ENCODE measurements around the gene TMEM214.

The TMEM214 gene

GRCh38 chr2:27009083-27009482, 23.7 kb upstream of the TMEM214 start:
- DNase-seq: no peak

- DNase-seq: no peak
Observed at GRCh38 chr2:27009716-27010115, 23.0 kb upstream of the TMEM214 start.

GRCh38 chr2:27010139-27010538, 22.6 kb upstream of the TMEM214 start:
- DNase-seq: no peak

GRCh38 chr2:27013738-27014137, 19.0 kb upstream of the TMEM214 start:
- DNase-seq: no peak

DNA sequence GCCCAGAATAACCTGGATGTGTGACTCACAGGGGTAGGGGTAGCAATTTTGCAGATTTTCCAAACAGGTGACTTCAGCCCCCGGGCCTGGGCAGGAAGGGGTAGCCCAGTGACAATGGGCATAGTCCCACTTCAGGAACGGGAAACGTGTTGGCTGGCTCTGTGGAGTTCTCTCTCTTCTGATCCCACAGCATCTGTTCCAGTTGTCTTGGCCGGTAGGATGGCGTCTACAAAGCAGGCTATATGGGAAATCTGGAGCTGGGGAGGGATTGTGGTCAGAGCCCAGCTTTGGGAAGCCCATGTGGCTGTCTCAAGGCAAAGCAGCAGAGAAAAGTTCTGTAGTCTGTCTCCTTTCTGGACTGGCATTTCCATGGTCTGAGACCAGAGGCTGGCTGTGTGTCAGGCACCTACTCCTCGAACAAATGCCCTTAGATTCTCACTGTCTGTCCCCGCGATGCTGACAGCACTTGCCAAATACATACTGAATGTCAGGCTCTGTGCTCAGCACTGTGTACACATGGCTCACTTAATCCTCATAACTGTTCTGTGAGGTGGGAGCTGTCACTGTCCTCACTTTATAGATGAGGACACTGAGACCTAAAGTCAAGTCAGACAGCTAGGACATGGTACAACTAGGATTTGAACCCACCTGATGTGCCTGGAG, 17.9 kb upstream of the TMEM214 start:
- DNase-seq: peak in 7 of 56 donors; percentile 9 to 29 (median 16)

DNA sequence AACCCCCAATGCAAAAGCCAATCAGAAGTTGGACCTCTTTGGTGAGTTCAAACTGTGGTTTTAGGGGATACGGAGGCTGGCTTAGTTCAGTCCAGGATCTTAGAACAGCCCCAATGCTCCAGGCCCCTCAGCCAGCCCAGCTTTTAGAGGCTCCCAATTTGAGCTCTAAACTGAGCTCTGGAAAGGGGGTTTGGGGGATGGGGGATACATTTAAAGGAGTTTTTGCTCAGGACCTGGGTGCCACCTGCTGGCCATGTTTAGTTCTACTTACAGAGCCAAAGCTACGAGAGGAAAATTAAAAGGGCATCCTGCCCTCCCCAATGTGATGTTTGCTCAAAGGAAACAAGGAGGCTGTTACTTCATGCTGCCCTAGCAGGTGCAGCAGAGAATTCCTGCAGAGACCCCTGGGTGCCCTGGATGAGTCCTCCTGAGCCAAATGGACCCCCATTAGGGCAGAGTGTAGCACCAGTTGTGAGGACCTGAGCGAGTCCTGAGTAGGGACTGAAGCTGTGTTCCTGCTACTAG, 15.9 kb upstream of the TMEM214 start:
- DNase-seq: peak in 32 of 56 donors; percentile 6 to 73 (median 30)

DNA sequence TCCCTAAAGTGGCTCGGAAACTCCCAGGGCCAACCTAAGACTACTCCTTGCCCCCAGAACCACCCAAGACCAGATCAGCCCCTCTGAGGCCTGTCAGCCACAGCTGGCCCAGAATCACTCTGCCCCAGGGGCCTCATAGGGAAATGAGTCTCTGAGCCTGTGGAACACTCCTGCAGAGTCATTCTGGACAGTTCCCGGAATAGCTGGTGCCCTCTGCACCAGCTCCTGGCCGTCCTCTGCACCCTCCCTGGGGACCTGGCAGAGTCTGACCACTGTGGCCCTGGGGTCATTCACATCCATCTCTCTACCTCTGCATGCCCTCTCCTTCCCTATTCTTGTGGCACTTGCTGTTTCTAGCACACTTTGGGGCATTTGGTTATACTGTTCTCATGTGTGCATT, 14.6 kb upstream of the TMEM214 start:
- no peak for DNase-seq

DNA sequence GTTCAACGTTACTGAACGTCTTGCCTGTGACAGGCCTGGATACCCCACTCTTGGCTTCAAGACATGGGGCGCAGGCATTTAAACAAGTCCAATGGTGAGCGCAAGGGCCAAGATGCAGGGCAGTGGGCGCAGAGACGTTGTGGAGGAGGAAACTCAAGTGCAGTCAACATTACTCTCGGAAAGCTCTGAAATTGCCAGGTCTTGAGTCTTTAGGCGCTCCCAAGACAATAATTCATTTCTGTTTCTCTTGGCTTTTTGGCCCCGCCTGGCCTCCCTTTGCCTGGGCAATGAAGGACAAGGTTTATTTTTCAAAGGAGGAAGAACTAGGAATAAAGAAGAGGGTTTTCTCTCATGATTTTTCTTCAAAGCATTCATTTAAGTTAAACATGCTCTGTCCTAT, 13.3 kb upstream of the TMEM214 start:
- no peak for DNase-seq

DNA sequence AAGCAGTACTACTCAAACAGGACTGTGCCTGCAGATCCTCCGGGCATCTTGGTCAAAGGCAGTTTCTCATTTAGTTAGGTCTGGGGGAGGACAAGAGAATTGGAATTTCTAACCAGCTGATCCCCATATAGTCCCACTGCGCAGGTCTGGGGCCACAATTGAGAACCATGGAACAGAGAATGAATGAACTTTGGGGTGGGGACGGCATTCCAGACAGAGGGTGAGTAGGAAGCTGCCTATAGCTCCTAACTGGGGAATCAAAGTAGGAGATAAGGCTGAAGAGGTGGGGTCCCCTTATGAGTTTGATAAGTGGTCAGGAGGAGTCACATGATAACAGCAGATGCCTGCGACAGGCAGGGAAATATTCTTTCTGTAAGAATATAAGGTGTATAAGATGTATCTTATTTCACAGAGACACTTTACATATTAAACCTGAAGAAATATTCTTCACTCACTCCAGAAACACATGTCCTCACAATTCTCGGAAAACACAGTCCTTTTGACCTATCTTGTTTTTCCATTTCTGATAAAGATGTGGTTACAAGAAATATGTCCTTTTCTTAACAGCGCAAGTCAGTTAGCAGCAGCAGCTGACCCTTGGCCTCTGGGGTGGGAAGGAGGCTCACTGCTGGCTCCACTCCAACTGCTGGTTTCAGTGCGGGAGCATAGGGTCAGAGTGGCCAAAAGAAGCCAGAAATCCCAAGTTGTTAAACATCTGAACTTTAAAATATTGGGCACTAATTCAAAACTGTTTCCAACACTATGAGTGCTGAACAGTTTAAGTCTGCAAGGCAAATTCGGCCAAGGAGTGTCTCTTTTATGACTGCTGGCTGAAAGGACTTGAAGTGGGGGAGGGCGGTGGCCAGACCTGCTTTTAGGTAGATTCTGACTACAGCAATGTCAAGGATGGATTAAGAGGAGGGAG, 12.6 kb upstream of the TMEM214 start:
- DNase-seq: no peak

DNA sequence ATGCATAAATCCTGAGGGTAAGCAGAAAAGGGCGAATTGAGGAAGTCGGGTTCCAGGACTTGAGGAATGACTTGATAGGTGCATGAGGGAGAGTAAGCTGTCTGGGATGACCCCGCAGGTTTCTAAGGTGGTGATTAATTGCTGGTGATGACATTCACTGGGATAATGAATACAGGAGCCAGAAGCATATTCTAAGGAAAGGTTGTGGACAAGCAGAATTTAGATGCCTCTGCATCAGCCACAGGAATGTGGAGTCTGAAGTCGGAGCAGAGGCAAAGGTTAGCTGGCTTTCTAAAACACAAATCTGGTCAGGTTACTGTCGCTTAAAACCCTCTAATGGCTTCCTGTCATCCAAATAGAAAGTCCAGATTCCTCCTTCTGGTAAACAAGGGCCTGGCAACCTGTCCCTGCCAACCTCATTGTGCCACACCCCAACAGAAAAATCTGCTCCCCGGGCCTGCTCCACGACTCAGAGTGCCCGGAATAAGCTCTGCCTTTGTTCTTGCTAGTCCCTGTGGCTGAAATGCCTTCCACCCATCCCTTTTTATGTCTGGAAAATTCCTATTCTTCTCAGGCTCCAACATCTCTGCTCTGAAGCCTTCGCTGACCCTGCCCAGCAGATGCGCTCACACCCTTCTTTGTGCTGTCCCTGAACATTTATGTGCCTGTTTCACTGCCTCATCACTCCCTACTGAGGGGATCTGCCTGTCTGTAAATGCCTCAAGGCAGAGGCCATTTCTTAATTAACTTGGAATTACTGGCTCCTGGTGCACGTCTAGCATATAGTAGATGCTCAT, 11.3 kb upstream of the TMEM214 start:
- no peak for DNase-seq

GRCh38 chr2:27023740-27024139, 9.0 kb upstream of the TMEM214 start:
- DNase-seq: no peak

DNA sequence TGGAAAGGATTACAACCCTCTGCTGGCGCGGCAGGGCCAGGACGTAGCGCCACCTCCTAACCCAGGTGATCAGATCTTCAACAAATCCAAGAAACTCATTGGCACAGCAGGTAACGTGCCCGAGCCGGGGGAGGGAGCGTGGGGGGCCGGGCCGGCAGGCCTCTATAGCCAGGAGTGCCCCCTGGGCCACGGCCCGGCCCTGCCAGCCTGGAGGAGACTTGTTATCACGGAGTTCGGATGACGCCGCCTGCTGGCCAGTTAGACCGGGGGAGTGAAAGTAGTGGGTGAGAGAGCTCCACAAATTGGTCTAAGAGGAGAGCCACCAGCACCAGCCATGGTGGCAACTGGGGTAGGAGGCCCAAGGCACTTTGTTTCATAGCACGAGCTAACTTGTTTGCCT, 8.6 kb upstream of the TMEM214 start:
- DNase-seq: no peak

DNA sequence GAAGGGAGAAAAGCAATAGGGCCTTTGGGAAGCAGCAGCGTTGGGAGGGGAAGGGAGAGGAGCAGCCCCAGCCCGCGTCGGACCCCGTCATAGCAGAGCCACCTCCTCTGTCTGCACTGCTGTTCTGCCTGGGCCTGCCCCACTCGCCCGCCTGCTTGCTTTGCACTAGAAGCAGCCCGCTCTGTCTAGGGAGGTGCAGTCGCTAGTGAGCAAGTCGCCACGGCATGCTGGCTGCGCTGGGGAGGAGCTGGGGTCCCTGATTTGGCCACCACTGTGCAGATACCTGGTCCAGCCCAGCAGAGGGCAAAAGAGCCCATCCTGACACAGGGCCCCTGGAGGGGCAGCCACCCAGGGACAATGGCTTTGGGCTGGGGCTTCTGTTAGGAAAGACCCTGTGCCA, 8.0 kb upstream of the TMEM214 start:
- no peak for DNase-seq

- DNase-seq: no peak
Observed at GRCh38 chr2:27025281-27025800, 7.4 kb upstream of the TMEM214 start.

GRCh38 chr2:27025861-27026851, 6.6 kb upstream of the TMEM214 start:
- no peak for DNase-seq

DNA sequence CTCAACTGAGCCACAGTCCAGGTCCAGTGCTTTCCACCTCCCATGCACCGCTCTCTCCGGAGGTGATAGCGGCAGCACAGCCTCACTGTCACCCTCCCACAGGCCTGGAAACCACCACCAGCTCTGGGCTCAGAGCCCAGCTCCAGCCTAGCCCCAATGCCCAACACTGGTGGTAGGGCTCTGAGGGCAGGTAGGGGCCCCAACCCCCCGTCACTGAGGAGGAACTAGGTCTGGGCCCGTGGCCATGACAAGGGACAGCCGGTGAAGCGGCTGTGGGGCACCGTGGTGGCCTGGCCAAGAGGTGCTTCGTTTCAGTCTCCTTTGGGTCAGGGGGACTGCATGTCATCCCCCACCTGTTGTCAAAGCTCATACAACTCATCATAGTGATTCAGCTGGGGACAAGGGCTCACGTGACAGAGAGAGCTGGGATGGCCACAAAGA, 5.5 kb upstream of the TMEM214 start:
- DNase-seq: no peak

DNA sequence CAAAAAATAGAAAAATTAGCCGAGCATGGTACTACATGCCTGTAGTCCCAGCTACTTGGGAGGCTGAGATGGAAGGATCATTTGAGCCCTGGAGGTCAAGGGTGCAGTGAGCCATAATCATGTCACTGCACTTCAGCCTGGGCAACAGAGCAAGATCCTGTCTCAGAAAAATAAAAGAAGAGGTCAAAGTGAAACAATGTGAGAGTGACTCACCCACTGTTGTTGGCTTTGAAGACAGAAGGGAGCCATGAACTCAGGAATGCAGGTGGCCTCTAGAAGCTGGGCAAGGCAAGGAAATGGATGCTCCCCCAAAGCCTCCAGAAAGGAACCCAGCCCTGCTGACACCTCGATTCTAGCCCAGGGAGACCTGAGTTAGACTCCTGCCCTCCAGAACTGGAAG, 3.7 kb upstream of the TMEM214 start:
- no peak for DNase-seq

- peak in 1 of 56 donors; percentile 47 for DNase-seq
Observed at GRCh38 chr2:27033253-27033852, 588 bp downstream of the TMEM214 start.

GRCh38 chr2:27038012-27038411, 5.2 kb downstream of the TMEM214 start:
- no peak for DNase-seq

All from nucleus accumbens (tissue), 56 donors.